ENCODE measurements around the gene LSM10. TPM values are rescaled to one million over a fixed set of nuclear protein-coding genes. Genes with fewer than 3 reads are reported as not detected.

Gene LSM10
- total RNA-seq, 1 experiment from 2014 or later, result 42.2 TPM

DNA sequence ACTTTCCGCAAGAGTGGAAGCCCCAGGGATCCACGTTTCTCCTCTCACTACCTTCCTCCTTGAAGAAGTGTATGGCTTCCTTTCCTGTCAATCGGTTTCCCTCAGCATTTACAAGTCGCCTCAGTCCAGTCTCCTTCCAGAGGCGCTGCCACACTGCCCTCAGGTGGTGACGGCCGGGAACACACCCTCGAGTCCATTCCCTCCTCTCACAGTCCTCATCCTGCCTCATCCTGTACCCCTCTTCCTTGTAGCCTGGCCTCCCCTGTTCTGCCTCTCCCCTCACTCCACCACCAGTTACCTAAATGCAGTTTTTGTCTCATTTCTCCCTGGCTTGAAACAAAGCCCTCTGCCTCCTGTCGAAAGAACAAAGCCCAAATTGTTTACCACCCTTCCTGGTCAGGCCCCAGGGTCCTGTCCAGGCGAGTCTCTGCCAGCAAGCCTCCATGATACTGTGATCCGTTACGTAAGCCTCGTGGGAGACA is 23.2 kb upstream of the LSM10 start:
- peaks cover 0 to 3% (median 0%) of the 10 kb centered on the region in 3 experiments; a peak in 1 of 7 replicates for H3K36me3 Mint-ChIP-seq (ENCODE audit: insufficient read depth in 1 of 3, low read depth in 3 of 3)
- Histone ChIP-seq H3K27ac (ENCODE audit: insufficient read length, low read depth, low read length) (no peak overlapping the region), H3K23ac (ENCODE audit: insufficient read length, low read depth, low read length) (no peak overlapping the region), H3K27me3 (ENCODE audit: insufficient read depth, low read length) (no peaks in the 10 kb centered on the region), H4K20me1 (ENCODE audit: control insufficient read depth, insufficient read depth, insufficient read length) (no peaks in the 10 kb centered on the region), H2BK20ac (ENCODE audit: low read depth, low read length, poor library complexity, severe bottlenecking) (no peak overlapping the region), H2BK12ac (ENCODE audit: insufficient read length, low read depth, low read length) (no peak overlapping the region), H4K8ac (replicated peaks; ENCODE audit: insufficient read length, low read depth, low read length) (no peak overlapping the region), H2AK5ac (ENCODE audit: insufficient read length, low read length) (no peak overlapping the region), H3K4me2 (ENCODE audit: insufficient read depth, insufficient read length, low read length) (no peak overlapping the region), H3K9ac (ENCODE audit: extremely low read depth, insufficient read length, low read length) (no peak overlapping the region), H3T11ph (ENCODE audit: low read length) (no peak overlapping the region), H2BK15ac (ENCODE audit: low read depth, low read length) (no peak overlapping the region), H3K23me2 (ENCODE audit: insufficient read length, low read depth, low read length, poor library complexity, severe bottlenecking) (peaks cover 3% of the 10 kb centered on the region), H2BK120ac (ENCODE audit: low read depth, low read length, poor library complexity, severe bottlenecking) (no peak overlapping the region), H3K18ac (ENCODE audit: insufficient read length, low read depth, low read length) (no peak overlapping the region), H3K9me3 (ENCODE audit: control insufficient read depth, low read depth, low read length) (no peaks in the 10 kb centered on the region), H4K5ac (ENCODE audit: insufficient read length, low read depth, low read length) (no peak overlapping the region), H3K79me2 (ENCODE audit: insufficient read depth, low read length) (no peaks in the 10 kb centered on the region), H4K91ac (ENCODE audit: insufficient read length, low read depth, low read length) (no peak overlapping the region), H2AFZ (ENCODE audit: low read length) (no peak overlapping the region), H3K79me1 (ENCODE audit: insufficient read depth, low read depth, low read length, poor library complexity, severe bottlenecking) (no peaks in the 10 kb centered on the region), H2BK5ac (ENCODE audit: insufficient read length, low read length) (no peak overlapping the region), H3K4ac (ENCODE audit: low read depth, low read length) (no peak overlapping the region), H3K56ac (ENCODE audit: insufficient read length, low read depth, low read length) (no peak overlapping the region), H3K14ac (ENCODE audit: insufficient read depth, low read length) (no peak overlapping the region), H3K4me1 (ENCODE audit: insufficient read depth, low read length) (no peaks in the 10 kb centered on the region)
- no peak overlapping the region for H3K4me3 Mint-ChIP-seq
- peak overlapping the region; percentile 11 to 90 (median 45); a peak in 4 of 7 replicates for H3K27ac Mint-ChIP-seq
- H3K27me3 Mint-ChIP-seq (ENCODE audit: low read depth), result no peaks in the 10 kb centered on the region
- DNase-seq, result peak; percentile 94
- whole genome bisulfite sequencing (ENCODE audit: extremely low coverage, insufficient read length, low lambda C conversion rate), result no CpG with 5 or more reads among the region's 13 CpGs
- peaks cover 9 to 10% of the 10 kb centered on the region in 2 experiments for H3K4me1 Mint-ChIP-seq
- H3K9me3 Mint-ChIP-seq, result no peaks in the 10 kb centered on the region; a peak in 1 of 5 replicates
- TF ChIP-seq, protein P1, sequence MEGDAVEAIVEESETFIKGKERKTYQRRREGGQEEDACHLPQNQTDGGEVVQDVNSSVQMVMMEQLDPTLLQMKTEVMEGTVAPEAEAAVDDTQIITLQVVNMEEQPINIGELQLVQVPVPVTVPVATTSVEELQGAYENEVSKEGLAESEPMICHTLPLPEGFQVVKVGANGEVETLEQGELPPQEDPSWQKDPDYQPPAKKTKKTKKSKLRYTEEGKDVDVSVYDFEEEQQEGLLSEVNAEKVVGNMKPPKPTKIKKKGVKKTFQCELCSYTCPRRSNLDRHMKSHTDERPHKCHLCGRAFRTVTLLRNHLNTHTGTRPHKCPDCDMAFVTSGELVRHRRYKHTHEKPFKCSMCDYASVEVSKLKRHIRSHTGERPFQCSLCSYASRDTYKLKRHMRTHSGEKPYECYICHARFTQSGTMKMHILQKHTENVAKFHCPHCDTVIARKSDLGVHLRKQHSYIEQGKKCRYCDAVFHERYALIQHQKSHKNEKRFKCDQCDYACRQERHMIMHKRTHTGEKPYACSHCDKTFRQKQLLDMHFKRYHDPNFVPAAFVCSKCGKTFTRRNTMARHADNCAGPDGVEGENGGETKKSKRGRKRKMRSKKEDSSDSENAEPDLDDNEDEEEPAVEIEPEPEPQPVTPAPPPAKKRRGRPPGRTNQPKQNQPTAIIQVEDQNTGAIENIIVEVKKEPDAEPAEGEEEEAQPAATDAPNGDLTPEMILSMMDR (conservative IDR thresholded peaks at IDR 0.05), result peak; percentile 95
